Measurements from ENCODE around the gene SPSB4. TPM values are rescaled to one million over a fixed set of nuclear protein-coding genes. Genes with fewer than 3 reads are reported as not detected.

The SPSB4 gene
- total RNA-seq, 1 donor from 2014 or later, result not detected

Other genes starting within 250 kb of the SPSB4 start
- gene SLC25A36, start 109.5 kb upstream of the SPSB4 start, total RNA-seq, result 37.5 and 37.9 TPM in 2 replicates
- gene PXYLP1, start 180.5 kb downstream of the SPSB4 start, total RNA-seq, result 17.1 and 18.9 TPM in 2 replicates

Data from T-helper 1 cell treated with Interleukin-12 subunit alpha and Interleukin-12 subunit beta and Interleukin-4 antibody, amounts not matched to agents 30 ng/mL and 1 ng/mL, for 36 hours (primary cell).